GM21619 (cell line): ENCODE measurements around the gene PCDH11X.
A peak's percentile ranks its signal among the peaks of the same experiment; 100 is the strongest.
"Not testable (repeated sequence)": the region's sequence is repeated elsewhere in the genome, so short reads cannot be mapped to it uniquely, and the experiment has no call there.

Source experiments
- ATAC-seq: cut with Tn5 transposase; IDR thresholded peaks from one replicate; pipeline ENCODE4 v1.9.1; 2021; ENCODE audit not compliant: unreplicated experiment

Gene PCDH11X, protein sequence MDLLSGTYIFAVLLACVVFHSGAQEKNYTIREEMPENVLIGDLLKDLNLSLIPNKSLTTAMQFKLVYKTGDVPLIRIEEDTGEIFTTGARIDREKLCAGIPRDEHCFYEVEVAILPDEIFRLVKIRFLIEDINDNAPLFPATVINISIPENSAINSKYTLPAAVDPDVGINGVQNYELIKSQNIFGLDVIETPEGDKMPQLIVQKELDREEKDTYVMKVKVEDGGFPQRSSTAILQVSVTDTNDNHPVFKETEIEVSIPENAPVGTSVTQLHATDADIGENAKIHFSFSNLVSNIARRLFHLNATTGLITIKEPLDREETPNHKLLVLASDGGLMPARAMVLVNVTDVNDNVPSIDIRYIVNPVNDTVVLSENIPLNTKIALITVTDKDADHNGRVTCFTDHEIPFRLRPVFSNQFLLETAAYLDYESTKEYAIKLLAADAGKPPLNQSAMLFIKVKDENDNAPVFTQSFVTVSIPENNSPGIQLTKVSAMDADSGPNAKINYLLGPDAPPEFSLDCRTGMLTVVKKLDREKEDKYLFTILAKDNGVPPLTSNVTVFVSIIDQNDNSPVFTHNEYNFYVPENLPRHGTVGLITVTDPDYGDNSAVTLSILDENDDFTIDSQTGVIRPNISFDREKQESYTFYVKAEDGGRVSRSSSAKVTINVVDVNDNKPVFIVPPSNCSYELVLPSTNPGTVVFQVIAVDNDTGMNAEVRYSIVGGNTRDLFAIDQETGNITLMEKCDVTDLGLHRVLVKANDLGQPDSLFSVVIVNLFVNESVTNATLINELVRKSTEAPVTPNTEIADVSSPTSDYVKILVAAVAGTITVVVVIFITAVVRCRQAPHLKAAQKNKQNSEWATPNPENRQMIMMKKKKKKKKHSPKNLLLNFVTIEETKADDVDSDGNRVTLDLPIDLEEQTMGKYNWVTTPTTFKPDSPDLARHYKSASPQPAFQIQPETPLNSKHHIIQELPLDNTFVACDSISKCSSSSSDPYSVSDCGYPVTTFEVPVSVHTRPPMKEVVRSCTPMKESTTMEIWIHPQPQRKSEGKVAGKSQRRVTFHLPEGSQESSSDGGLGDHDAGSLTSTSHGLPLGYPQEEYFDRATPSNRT (N-terminal part only)

DNA sequence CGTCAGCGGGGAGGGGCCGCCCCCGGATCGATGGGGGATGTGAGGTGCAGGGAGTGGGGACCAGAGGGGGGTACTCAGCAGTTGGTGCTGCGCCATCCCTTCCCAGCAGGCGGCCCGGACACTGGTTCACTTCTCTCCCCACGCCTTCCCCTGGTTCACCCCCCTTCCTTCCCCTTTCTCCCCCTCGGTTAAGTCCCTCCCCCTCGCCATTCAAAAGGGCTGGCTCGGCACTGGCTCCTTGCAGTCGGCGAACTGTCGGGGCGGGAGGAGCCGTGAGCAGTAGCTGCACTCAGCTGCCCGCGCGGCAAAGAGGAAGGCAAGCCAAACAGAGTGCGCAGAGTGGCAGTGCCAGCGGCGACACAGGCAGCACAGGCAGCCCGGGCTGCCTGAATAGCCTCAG is at the start of gene PCDH11X:
Gene PCDH11X (plus strand): TSS at position 241 of the 400 bp plus-strand sequence. CDS start 56,130 bp downstream, outside the sequence.
- not testable (repeated sequence) for ATAC-seq

DNA sequence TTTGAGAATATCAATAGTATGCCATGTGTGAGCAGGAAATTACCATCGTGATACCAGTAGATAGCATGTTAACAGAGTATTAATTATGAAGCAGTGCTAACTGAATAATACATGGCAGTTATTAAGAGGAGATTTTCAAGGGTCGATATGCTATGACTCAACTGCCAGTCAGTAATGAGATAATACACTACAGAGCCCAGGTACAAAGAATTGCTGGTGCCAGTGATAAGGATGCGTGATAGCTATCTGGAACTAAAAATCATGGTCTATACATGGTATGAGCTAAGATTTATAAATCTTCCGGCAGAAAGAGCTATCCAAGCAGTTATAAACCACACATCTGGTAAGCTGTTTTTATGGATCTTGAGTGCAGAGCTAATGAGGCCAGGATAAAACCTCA is 31.7 kb upstream of the PCDH11X start:
- ATAC-seq = not testable (repeated sequence)

DNA sequence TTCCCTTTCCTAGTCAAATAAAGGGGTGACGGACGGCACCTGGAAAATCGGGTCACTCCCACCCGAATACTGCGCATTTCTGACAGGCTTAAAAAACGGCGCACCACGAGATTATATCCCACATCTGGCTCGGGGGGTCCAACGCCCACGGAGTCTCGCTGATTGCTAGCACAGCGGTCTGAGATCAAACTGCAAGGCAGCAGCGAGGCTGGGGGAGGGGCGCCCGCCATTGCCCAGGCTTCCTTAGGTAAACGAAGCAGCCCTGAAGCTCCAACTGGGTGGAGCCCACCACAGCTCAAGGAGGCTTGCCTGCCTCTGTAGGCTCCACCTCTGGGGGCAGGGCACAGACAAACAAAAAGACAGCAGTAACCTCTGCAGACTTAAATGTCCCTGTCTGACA is 26.2 kb upstream of the PCDH11X start:
- ATAC-seq = not testable (repeated sequence)

DNA sequence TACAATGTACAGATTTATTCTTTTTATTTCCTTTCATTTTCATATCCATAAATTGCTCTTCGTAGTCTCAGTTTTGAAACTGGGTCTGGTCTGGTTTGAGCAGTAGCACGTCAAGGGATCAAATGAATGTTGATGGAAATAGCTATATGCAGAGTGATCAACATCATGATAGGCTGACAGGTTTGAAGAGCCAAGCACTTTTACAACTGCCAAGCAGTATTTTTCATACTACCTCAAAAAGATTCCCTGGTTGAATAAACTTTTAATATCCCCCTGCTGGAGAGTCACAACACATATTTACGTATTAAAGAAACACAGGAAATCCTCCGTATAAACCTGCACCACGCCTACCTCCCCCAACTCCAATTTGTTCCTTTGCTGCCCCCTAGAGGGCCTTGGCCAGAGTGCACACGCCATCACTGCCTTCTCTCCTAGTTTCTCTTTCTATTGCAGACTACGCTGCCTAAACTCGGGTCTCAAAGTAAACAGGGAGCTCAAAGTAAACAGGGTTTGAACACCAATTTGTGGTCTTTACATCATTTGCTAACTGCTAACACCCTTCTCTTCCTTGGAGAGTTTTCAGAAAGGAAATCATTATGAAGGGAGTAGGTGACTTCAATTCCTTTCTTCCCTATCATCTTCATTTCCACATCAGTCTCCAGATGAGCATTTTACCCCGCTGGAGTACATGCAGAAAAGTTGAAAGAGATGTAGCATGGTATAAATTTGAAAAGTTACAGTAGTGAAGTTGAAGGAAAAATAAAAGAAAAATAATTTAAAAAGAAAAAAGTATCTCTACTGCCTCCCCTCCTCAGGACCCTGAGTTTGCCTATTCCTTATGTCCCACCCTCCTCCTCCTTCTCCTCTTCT is 8.3 kb upstream of the PCDH11X start:
- ATAC-seq = peak; percentile 100

DNA sequence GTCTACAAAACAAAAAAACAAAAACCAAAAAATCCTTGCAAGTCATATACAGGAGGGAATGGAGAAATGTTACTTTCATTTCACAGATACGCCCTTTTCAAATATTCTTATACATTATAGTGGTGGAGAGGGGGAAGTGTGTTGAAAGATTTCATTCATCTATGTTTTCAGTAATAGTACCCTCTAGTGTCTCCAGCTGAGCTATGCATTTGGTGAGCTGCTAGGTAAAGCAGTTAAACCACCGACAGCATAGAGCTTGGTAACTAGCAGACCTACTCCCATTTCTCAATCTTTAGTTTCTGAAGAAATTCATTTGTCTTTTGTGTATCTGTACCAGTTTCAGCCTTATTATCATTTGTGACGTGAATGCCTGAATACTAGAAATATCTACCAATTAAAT is 5.2 kb upstream of the PCDH11X start:
- ATAC-seq = not testable (repeated sequence)

DNA sequence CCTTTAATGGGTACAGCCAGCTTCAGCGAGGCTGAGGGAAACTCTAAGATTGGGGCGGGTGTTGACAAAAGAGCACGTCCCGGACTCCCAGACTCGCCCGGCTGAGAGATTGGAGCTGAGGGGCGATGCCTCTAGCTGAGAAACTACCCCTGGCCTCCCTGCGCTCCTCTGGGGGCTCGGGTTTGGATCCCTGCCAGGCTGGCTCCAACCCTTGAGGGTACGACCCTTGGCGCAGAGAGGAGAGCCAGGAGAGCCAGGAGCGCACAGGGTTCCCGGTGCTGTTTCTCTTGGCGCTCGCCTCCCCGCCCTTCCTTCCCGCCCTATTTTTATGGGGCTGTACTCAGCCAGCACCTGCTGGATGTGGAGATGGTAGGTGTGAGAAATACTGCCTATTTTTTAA is 833 bp downstream of the PCDH11X start:
- ATAC-seq = not testable (repeated sequence)

DNA sequence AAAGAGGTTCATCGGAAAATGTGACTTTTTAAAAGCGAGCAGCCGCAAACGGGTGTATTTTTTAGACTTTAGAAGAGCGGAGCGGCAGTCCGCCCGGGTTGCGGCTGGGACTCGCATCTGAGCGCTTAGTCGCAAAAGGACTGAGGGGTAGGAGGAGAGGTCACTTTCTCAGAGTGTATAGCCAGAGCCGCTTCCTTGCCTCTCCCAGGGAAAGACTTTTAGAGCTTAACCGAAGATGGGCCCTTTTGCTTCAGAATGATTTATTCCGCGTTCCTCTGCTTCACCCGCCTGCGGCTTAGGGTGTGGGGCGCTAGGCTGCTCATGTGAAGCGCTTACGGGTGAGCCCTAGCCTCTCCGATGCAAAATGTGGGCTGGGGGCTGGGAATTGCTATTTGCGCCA is 1.5 kb downstream of the PCDH11X start:
- not testable (repeated sequence) for ATAC-seq

DNA sequence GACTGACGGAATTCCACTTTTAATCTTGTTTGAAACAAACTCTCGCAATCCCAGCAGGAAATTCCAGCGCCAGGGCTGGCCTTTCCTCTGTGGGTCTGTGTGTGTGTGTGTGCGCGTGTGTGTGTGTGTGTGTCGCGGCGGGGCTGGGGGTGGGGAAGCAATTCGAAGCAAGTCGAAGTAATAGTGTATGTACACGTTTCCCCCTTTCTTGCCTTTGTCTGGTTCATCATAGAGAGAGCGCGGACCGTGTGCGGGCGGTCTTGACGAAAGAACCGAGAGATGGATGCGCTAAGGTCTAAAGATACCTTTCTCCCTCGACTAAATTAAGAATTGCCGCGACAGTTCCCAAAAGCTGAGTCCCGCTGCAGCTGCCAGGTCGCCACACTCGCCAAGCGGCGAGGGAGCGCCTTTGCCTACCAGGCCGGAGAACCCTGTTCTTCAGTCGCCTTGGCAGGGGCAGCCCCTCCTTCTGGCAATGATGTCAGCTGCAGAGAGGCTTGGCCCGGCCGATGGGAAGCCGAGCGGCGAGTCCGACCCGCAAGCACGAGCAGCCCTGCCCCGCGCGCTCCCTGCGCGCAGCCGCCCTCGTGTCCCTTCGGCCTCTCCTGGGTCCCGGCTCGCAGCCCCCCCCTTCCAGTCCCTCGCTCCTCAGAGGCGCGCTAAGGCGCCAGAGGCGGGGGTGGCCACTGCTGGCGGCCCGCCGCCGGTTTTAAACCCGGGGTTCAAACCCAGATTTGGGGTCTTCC is 2.6 kb downstream of the PCDH11X start:
- not testable (repeated sequence) for ATAC-seq

DNA sequence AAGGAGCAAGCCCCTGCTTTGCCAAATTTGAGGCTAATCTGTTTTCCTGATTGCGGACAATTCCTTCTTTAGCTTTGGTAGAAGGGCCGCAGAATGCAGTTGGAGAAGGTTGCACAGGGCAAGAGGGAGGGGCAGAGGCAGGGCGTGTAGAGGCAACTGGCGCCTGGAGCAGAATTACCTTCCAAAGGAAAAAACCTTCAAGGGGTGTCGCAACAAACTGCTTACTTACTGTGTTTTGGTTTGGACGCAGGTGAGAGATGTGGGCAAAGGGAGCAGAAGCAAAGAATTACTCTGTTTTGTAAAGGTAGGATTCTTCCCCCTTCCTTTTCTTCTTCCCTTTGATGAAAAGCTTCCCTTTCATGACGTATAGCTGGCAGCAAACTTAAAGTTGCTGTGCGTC is 3.6 kb downstream of the PCDH11X start:
- ATAC-seq = not testable (repeated sequence)

DNA sequence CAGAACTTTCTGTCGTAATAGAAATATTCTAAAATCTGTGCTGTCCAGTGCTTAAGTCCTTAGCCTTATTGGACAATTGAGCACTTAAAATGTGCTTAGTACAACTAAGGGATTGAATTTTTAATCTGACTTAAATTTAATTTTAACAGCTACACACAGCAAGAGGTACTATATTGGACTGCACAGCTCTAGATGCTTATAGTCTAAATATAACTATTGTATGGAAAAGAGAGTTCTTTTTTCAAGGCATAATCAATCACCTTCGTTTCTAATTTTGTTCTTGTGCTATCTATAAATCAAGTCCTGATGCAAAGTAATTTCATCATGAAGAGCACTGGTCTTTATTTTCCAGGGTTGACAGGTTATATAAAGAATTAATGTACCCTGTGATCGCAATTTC is 38.4 kb downstream of the PCDH11X start:
- not testable (repeated sequence) for ATAC-seq

DNA sequence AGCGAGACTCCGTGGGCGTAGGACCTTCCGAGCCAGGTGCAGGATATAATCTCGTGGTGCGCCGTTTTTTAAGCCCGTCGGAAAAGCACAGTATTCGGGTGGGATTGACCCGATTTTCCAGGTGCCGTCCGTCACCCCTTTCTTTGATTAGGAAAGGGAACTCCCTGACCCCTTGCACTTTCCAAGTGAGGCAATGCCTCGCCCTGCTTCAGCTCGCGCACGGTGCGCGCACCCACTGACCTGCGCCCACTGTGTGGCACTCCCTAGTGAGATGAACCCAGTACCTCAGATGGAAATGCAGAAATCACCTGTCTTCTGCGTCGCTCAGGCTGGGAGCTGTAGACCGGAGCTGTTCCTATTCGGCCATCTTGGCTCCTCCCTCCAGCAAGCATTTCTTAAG is 46.1 kb downstream of the PCDH11X start:
- ATAC-seq = not testable (repeated sequence)
